DND-41 (cell line): Measurements from ENCODE around the gene HES2.

Experiments used
- EZH2 ChIP-seq: IDR thresholded peaks from 3 replicates; pipeline ENCODE4 v1.6.1; 2012; ENCODE audit warnings: borderline replicate concordance, low read depth, mild to moderate bottlenecking, moderate library complexity, low read length, inconsistent platforms; ENCODE audit not compliant: severe bottlenecking
- TF ChIP-seq, protein P1 (sequence below): IDR thresholded peaks from 2 replicates; pipeline ENCODE4 v1.5.1; 2012; ENCODE audit warnings: borderline replicate concordance, low read length, moderate library complexity, mild to moderate bottlenecking; ENCODE audit not compliant: poor library complexity, severe bottlenecking; ENCODE audit errors: extremely low read depth

GRCh38 chr1:6459850-6460265 lies 40.1 kb upstream of the HES2 start:
- TF ChIP-seq, protein P1, sequence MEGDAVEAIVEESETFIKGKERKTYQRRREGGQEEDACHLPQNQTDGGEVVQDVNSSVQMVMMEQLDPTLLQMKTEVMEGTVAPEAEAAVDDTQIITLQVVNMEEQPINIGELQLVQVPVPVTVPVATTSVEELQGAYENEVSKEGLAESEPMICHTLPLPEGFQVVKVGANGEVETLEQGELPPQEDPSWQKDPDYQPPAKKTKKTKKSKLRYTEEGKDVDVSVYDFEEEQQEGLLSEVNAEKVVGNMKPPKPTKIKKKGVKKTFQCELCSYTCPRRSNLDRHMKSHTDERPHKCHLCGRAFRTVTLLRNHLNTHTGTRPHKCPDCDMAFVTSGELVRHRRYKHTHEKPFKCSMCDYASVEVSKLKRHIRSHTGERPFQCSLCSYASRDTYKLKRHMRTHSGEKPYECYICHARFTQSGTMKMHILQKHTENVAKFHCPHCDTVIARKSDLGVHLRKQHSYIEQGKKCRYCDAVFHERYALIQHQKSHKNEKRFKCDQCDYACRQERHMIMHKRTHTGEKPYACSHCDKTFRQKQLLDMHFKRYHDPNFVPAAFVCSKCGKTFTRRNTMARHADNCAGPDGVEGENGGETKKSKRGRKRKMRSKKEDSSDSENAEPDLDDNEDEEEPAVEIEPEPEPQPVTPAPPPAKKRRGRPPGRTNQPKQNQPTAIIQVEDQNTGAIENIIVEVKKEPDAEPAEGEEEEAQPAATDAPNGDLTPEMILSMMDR: no peak
- no peak for TF ChIP-seq EZH2
